CD4-positive, alpha-beta T cell treated with Interleukin-1 beta for 1 hour (primary cell): Measurements from ENCODE around the gene PTRH1.

Source experiments
- DNase-seq, 2 donors: peaks; one replicate each; pipeline ENCODE4 v3.0.0-alpha.2; 2020 to 2022

Gene PTRH1

DNA sequence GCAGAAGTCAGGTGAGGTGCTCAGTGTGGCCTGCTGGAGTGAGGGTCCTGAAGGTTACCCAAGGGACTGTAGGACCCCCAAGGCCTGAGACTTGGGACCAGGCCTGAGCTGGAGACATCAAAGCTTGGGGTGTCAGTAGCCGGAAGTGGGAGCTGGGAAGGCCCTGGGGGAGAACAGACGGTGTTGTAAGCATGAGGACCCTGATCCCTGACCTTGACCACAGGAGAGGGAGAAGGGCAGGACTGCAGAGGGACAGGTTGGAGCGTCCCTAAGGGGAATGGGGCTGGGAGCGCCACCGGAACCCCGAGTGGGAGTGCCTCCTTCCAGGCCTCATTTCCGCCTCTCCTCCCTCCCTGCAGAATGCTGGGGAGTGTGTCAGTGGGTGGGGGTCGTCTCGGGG is 949 bp upstream of the PTRH1 start:
- no peak for DNase-seq

GRCh38 chr9:127714951-127715469 is 453 bp downstream of the PTRH1 start:
- DNase-seq = peak in 1 of 2 donors; percentile 13

- no peak for DNase-seq
These were observed 1.3 kb downstream of the PTRH1 start for GRCh38 chr9:127714020-127714750.

DNA sequence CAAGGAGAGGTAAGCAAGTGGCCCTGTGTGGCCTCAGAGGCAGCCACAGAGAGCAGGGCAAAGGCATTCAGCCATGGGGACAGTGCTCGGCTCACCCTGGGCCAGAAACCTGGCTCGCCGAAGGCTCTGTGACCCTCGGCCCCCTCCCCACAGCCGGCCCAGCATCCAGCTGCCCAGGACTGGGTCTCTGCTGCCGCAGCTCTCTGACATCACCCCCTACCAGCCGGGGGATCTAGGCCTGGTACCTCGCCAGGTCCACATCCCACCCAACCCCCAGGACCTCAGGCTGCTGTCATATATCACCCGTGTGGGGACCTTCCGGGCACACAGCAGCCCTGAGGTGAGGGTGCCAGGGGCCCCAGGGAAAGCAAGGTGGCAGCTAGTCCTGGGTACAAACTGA is 2.6 kb downstream of the PTRH1 start:
- no peak for DNase-seq

DNA sequence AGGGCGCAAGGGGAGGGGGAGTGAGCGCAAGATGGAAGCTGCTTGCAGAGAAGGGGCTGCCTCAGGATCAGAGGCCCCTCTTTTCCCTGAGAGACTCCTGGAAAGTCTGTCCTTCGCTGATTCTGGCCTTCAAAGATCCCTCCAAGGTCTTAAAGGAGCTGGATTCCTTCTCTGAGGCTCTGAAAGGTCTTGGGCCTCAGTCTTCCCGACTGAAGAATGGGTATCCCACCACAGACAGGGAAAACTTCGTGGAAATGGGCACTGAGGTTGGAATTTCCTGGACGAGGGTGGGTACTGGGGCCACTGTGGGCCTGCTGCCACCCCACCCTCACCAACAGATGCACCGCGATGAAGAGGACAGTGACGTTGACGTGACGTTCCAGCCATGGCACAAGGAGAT is 3.1 kb downstream of the PTRH1 start:
- DNase-seq = no peak

DNA sequence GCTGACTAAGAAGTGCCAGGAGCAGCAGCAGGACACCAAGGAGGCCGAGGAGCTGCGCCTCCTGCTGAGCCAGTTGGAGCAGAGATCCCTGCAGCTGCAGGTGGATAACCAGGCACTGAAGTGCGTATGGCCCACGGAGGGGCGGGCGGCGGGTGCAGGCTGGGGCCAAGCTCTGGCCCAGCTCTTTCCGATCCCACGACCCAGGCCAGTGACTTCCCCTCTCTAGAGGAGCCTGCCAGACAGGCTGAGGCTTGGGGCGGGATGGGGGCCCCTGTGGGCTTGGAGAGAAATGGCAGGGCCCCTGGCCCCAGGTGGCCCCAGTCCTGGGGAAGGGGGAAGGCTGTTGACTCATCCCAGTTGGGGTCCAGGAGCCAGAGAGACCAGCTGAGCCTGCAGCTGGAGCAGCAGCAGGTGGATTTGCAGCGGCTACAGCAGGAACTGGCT is 3.6 kb downstream of the PTRH1 start:
- no peak for DNase-seq

DNA sequence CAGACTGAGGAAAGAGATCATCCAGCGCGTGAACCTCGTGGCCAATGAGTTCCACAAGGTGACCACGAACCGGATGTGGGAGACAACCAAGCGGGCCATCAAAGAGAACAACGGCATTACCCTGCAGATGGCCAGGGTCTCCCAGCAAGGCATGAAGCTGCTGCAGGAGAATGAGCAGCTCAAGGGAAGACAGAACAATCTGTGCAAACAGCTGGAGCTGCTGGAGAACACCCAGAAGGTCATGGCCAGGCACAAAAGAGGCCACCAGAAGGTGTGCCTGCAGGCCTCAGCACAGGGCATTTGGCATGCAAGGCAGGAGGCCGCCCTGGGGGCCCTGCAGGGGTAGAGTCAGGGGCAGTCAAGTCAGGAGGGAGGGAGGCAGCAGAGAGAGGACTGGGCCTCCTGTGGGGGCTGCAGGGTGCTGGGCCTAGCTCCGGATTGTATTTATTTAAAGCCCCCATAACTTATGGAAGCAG is 4.2 kb downstream of the PTRH1 start:
- peak in 1 of 2 donors; percentile 20 for DNase-seq

DNA sequence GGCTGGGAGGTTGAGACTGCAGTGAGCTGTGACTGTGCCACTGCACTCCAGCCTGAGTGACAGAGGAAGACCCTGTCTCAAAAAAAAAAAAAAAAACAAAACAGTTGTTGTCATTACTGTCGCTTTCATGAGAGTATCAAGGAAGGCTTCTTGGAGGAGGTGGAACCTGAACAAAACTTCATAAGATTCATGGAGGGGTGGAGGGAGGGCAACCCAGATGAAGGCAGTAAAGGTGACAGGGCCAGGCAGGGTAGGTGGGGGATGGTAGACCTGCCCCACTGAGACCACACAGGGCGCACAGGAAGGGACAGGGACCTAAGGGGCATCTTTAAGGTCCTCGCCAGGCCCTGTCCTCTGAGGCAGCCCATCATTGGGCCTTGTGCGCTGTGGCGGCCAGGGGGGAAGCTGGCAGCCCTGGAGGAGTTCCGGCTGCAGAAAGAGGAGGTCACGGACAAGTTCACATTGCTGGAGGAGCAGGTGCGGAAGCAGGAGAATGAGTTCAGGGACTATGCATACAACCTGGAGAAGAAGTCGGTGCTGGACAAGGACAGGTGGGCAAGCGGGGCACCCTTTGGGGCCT is 5.2 kb downstream of the PTRH1 start:
- no peak for DNase-seq

- DNase-seq = no peak
These were observed 6.4 kb downstream of the PTRH1 start for GRCh38 chr9:127708952-127709587.

GRCh38 chr9:127707766-127708165 is 7.7 kb downstream of the PTRH1 start:
- DNase-seq = peak; percentile 46 to 72

DNA sequence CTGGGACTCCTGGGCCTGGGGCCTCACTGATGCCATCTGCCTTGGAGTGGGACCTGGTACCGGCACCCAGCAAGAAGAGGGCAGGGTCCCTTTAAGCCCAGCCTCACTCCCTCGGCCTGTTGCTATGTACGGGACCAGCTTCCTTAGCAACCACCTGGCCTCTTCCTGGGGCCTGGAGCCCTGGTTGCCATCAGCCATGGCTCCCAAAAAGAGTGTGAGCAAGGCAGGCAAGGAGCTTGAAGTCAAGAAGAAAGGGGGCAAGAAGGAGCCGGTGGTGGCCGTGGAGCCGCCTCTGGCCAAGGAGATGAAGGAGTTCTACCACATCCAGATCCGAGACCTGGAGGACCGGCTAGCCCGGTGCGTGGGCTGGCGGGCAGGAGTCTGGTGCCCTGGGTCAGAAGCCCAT is 8.6 kb downstream of the PTRH1 start, which contains the start of gene CFAP157:
CFAP157 (plus strand) TSS at position 153 of the 406 bp plus-strand sequence; CDS start at position 197, 44 bp downstream.
- no peak for DNase-seq

DNA sequence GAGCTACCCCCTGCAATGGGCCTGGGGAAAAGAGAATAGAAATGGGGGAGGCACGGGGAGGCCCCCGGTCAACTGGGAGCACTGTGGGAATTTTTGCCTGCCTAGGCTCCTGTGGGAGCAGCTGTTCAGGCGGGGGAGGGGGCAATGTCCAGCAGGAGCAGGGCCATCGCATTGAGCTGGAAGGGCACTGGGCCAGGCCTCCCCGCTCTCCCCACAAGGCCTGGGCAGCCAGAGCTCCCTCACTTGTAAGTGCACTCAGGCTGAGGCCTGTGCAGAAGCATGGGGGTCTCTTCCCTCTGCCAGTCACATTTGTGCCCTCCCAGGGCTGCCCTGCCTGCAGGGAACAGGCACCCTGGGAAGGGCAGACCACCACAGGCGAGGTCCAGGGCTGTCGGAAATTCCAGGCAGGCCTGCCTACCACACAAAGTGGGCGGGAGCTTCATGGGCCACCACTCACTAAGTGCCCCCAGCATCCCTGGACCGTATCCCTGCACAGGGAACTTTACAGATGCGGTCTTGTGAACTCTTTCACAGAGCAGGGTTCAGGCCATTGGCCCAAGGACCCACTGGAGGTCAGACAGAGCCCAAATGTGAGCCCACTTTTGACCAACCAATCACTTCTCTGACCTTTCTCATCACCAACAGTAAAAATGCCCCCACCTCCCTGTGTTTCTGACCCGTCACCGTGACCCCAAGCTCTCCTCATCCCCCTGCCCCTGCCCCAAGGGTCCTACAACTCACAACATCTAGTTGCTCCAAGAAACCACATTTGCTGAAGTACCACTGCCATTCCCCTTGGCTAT is 9.7 kb downstream of the PTRH1 start:
- DNase-seq = no peak

DNA sequence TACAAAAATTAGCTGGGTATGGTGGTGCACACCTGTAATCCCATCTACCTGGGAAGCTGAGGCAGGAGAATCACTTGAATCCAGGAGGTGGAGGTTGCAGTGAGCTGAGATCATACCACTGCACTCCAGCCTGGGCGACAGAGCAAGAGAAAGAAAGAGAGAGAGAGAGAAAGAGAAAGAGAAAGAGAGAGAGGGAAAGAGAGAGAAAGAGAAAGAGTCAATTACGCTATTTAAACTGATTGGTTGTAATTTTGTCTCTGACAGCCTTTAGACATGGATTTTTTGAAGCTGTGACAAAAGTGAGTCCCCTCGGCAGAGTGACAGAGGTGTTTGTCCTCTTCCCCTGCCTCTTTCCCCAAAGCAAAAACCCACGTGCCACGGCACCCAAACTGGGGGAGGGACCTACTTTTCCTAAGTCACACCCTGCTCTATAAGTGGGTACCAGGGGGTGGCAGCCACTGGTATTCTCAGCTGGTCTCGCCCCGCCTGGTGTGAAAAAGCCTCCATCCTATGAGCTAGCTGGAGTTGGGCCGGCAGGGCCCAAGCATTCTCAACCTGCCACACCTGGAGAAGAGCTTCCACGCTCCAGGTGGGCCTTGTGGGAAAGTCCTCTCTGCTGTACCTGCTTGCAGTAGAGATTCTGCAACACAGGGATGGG is 12.0 kb downstream of the PTRH1 start:
- no peak for DNase-seq

DNA sequence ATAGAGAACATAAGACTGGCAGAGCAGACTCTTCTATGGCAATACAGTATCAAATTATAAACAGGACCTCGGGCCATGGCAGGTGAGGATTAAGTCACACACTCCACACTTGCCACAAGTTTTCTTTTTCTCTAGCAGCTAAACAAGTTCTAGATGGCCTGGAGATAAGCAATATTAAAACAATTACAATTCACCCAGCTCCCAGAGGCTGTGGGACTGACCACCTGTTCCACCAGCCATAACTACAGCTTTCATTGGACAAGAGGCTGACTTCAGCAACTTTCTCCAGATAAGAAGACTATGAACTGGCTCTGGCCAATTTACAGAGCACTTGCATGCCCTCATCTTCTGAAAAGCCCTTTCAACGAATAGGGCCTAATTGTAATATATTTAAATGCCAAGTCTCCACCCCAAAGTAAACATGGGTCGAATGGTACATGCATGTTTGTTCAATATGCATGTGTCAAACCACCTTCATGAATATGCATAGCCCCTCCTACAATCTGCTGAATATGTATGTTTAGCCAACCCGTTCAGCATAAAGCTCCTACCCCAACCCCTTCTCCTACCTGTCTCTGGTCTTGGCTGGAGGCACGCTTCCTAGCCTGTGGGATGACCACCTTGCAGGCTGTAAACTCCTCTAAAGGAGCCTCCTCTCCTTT is 14.7 kb downstream of the PTRH1 start:
- DNase-seq = no peak

GRCh38 chr9:127700140-127700539 is 15.3 kb downstream of the PTRH1 start:
- DNase-seq = no peak

GRCh38 chr9:127698985-127699670 is 16.3 kb downstream of the PTRH1 start:
- DNase-seq = peak; percentile 92 to 93

GRCh38 chr9:127698386-127698785 is 17.1 kb downstream of the PTRH1 start:
- no peak for DNase-seq

GRCh38 chr9:127697575-127697974 is 17.9 kb downstream of the PTRH1 start:
- no peak for DNase-seq

DNA sequence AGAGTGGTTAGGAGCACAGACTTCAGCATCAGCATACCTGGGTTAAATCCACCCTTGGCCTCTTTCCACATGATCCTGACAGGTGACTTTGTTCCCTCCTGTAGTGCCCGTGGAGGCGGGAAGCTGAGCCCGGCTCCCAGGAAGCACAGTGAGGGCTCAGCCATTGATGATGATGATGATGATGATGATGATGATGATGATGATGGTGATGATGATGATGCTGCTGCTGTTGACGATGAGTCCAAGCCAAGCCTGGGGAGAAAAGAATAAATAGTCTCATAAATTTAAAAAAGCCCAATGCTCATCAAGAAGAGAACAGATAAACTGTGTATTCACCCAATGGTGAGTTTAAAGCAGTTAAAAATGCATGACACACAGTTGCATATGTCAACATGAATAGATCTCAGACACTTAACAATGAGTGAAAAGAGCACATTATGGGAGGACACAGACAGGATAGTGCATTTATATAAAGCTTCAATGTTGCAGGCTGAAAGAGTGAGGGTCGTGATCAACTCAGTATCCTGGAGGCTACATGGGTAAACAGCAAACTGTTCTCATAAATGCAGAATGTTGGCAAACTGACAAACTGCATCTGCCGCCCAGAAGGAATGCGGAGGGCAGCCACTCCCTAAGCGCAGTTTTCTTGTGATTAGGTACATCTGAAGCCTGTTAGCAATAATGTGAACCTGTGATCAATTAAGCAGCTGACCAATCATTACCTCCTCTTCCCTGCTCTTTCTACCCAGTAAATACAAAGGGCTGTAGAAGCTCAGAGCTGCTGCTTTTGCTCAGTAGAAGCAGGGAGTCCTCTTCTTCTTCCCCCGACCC is 20.4 kb downstream of the PTRH1 start:
- DNase-seq = no peak

- DNase-seq = no peak
These were observed 21.8 kb downstream of the PTRH1 start for GRCh38 chr9:127693697-127694096.
